Spinal cord (tissue), 10 donors: ENCODE results near the gene PLA2G4E. TPM values are rescaled to one million over a fixed set of nuclear protein-coding genes. Genes with fewer than 3 reads are reported as not detected.

Experiments
- DNase-seq, 6 donors: peaks; one replicate each; pipeline versions ENCODE4 v3.0.0 to v3.0.0-alpha.2; 2013 to 2015; ENCODE audit warnings: low spot score in 6 of 6, low read depth in 4 of 6
- H3K27ac ChIP-seq: one replicate; pipeline ENCODE4 v1.5.1; 2013; ENCODE audit warnings: low read depth, low read length, control low read depth
- H3K27me3 ChIP-seq: one replicate; pipeline ENCODE4 v1.6.1; 2013; ENCODE audit warnings: low read length; ENCODE audit not compliant: control insufficient read depth, insufficient read depth
- H3K36me3 ChIP-seq: one replicate; pipeline ENCODE4 v1.6.1; 2013; ENCODE audit warnings: low read length; ENCODE audit not compliant: control insufficient read depth, insufficient read depth
- H3K4me1 ChIP-seq: one replicate; pipeline ENCODE4 v1.6.1; 2013; ENCODE audit warnings: low read length; ENCODE audit not compliant: control insufficient read depth, insufficient read depth
- H3K4me3 ChIP-seq: one replicate; pipeline ENCODE4 v1.5.1; 2013; ENCODE audit warnings: low read depth, low read length, control low read depth
- H3K9me3 ChIP-seq: one replicate; pipeline ENCODE4 v1.6.1; 2013; ENCODE audit warnings: low read length; ENCODE audit not compliant: control insufficient read depth, insufficient read depth
- WGBS: methylation state at CpG from one replicate; pipeline ENCODE4 v1.1.5; 2013; ENCODE audit warnings: missing lambda C conversion rate; ENCODE audit not compliant: insufficient coverage; 5-methylcytosine and 5-hydroxymethylcytosine counted together
- polyA plus RNA-seq, 2 donors: library from polyadenylated mRNA; unstranded; fragments of 120-200 nt; gene quantifications; one replicate each; pipeline ENCODE4 v1.2.1, GENCODE V29; 2013; ENCODE audit not compliant: insufficient read length in 2 of 2
- total RNA-seq, 2 donors: library from RNA; depleted of rRNA in 1 of 2; stranded (reverse); fragments of 120-200 nt in 1 of 2; fragments of >200 nt in 1 of 2; gene quantifications; one replicate each; pipeline versions ENCODE4 v1.2.3 to v1.2.4, GENCODE V29; 2013 to 2014
- donor health status: healthy.

Gene PLA2G4E
- total and polyA plus RNA-seq, 4 donors = not detected

DNA sequence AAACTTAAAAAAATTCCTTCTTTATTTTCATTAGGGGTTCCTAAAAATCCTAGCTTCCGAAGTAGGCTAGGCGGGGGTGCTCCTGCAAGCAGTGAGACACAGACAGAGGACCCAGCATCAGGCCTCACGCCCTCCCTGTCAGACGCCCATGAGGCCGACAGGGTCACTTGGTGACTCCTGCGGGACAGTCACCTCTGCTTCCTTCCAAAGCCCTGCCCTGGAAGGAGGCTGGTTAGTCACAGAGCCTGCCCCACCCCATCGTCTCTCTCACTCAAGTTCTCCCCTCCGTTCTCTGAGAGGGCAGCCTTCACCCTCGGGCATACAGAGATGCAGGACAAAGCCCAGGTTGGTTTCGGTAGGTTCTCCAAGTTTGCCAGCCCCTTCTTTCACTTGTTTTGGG lies 87.1 kb downstream of the PLA2G4E start:
- no peaks in the 10 kb centered on the region for H3K9me3 ChIP-seq
- DNase-seq = no peak
- H3K36me3 ChIP-seq = no peaks in the 10 kb centered on the region
- H3K27me3 ChIP-seq = no peaks in the 10 kb centered on the region
- peaks cover 5% of the 10 kb centered on the region for H3K4me1 ChIP-seq
- H3K27ac ChIP-seq = no peak overlapping the region
- no peak overlapping the region for H3K4me3 ChIP-seq
- 85% methylated on average over 7 of the region's 10 CpGs for WGBS

DNA sequence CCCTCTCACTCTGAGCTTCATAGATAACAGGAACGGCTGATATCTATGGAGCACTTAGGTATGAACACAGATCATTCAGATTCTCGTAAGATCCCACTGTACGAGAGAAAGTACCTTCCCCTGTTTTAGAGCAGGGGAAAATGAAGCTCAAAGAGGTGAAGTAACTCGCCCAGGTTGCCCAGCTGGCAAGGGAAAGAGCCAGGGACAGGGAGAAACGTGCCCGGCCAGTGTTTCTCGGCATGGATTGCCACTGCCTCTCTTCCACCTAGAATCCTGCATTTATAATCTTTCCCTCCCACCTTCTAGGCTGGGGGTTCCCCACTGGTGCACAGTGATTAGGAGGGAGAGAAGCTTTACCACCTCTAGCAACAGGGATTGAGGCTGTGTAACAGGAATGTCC lies 87.5 kb downstream of the PLA2G4E start:
- Histone ChIP-seq H3K36me3 (no peaks in the 10 kb centered on the region), H3K27me3 (no peaks in the 10 kb centered on the region), H3K27ac (no peak overlapping the region), H3K9me3 (no peaks in the 10 kb centered on the region), H3K4me3 (no peak overlapping the region), H3K4me1 (peaks cover 5% of the 10 kb centered on the region)
- DNase-seq = no peak
- 89% methylated on average over 5 of the region's 7 CpGs for WGBS

DNA sequence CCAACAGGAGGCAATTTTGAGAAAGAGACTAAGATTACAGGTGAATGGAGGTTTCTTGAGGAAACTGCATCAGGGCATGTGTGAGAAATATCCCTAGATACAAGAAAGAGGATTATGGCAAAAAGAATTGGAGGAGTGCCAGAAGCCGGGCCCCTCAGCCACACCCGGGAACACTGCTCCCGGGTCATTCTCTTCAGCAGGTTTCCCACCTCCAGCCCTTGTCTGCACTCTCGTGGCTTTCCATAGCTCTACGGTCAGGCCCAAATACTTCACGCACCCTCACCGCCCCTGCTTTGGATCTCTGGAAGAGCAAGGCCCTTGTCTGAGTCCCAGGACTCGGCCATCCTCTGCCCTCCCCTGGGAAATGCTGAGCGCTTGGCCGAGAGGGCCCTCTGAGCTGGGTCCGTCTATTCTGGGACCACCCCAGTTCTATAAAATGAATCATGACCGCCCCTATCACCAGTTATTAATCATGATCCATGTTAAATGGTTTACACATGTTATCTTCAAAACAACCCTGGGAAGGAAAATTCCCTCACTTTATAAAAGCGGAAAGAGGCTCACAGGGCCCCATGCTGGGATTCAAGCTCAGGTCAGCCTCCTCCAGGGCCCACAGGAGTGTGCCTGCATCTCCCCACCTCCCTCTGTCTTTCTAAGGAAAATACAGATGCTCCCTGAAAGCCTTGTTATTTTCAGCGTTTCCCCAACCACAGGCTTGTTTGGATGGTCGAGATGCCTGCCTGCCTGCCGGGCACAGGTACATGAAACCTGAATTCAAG lies 88.1 kb downstream of the PLA2G4E start:
- DNase-seq = no peak
- no peak overlapping the region for H3K27ac ChIP-seq
- H3K9me3 ChIP-seq = no peaks in the 10 kb centered on the region
- peaks cover 5% of the 10 kb centered on the region for H3K4me1 ChIP-seq
- no peak overlapping the region for H3K4me3 ChIP-seq
- no peaks in the 10 kb centered on the region for H3K36me3 ChIP-seq
- WGBS = 68% methylated on average over 16 of the region's 16 CpGs
- H3K27me3 ChIP-seq = no peaks in the 10 kb centered on the region

GRCh38 chr15:41932101-41932500 lies 88.7 kb downstream of the PLA2G4E start:
- Histone ChIP-seq H3K27ac (no peak overlapping the region), H3K36me3 (no peaks in the 10 kb centered on the region), H3K4me1 (peaks cover 3% of the 10 kb centered on the region), H3K4me3 (no peak overlapping the region), H3K27me3 (no peaks in the 10 kb centered on the region), H3K9me3 (no peaks in the 10 kb centered on the region)
- 92% methylated on average over 5 of the region's 9 CpGs for WGBS
- DNase-seq = no peak

Other genes starting within 250 kb of the PLA2G4E start
- gene MAPKBP1, start 246.6 kb downstream of the PLA2G4E start, total RNA-seq = 10 to 100 TPM; 27.1 to 32.7 TPM
- 10 to 100 TPM; 30.8 to 52.6 TPM for gene MAPKBP1, start 246.6 kb downstream of the PLA2G4E start, polyA plus RNA-seq
- gene JMJD7, start 192.9 kb downstream of the PLA2G4E start, total RNA-seq = 10 to 100 TPM in 1 of 2 donors, 1 to 10 TPM in 1; 2.8 to 19.0 TPM
- gene JMJD7, start 192.9 kb downstream of the PLA2G4E start, polyA plus RNA-seq = 10 to 100 TPM; 24.6 to 25.0 TPM
- 1 to 10 TPM; 3.3 to 8.6 TPM for gene PLA2G4B, start 182.2 kb downstream of the PLA2G4E start, total RNA-seq
- 10 to 100 TPM; 20.6 to 31.2 TPM for gene PLA2G4B, start 182.2 kb downstream of the PLA2G4E start, polyA plus RNA-seq
- gene SPTBN5, start 127.0 kb downstream of the PLA2G4E start, total RNA-seq = 1 to 10 TPM in 1 of 2 donors, under 1 TPM in 1; 0.69 to 2.9 TPM
- 1 to 10 TPM; 2.0 to 4.2 TPM for gene SPTBN5, start 127.0 kb downstream of the PLA2G4E start, polyA plus RNA-seq
- gene EHD4, start 48.5 kb downstream of the PLA2G4E start, total RNA-seq = 10 to 100 TPM in 1 of 2 donors, 1 to 10 TPM in 1; 8.9 to 12.3 TPM
- gene EHD4, start 48.5 kb downstream of the PLA2G4E start, polyA plus RNA-seq = 1 to 10 TPM; 6.8 to 8.1 TPM
- gene PLA2G4D, start 73.5 kb upstream of the PLA2G4E start, total RNA-seq = under 1 TPM; 0.06 to 0.10 TPM
- under 1 TPM; 0.10 to 0.26 TPM for gene PLA2G4D, start 73.5 kb upstream of the PLA2G4E start, polyA plus RNA-seq
- under 1 TPM in 1 of 2 donors, not detected in 1; 0.11 TPM for gene PLA2G4F, start 135.6 kb upstream of the PLA2G4E start, total RNA-seq
- gene PLA2G4F, start 135.6 kb upstream of the PLA2G4E start, polyA plus RNA-seq = under 1 TPM; 0.21 to 0.25 TPM
- gene VPS39, start 187.3 kb upstream of the PLA2G4E start, total RNA-seq = 10 to 100 TPM; 61.4 to 65.1 TPM
- gene VPS39, start 187.3 kb upstream of the PLA2G4E start, polyA plus RNA-seq = 10 to 100 TPM; 68.8 to 77.6 TPM